CD14-positive monocyte (primary cell): Measurements from ENCODE around the gene KHNYN. TPM values are rescaled to one million over a fixed set of nuclear protein-coding genes. Genes with fewer than 3 reads are reported as not detected.

ENCODE experiments used
- DNase-seq, 3 donors: peaks; one replicate each; pipeline ENCODE4 v3.0.0-alpha.2; 2011 to 2022
- H2AFZ ChIP-seq: 2 replicates; pipeline ENCODE4 v1.6.0; 2012; ENCODE audit warnings: mild to moderate bottlenecking, low read depth, low read length, inconsistent platforms; ENCODE audit not compliant: insufficient read depth, poor library complexity, severe bottlenecking
- H3K27ac ChIP-seq, 2 donors: 1 replicate in 1 of 2; 2 replicates in 1 of 2; pipeline ENCODE4 v1.5.1; 2012 to 2013; ENCODE audit warnings: low read length in 2 of 2, control low read depth in 1 of 2, inconsistent platforms in 1 of 2, low read depth in 1 of 2, mild to moderate bottlenecking in 1 of 2
- H3K27me3 ChIP-seq, 2 donors: one replicate each; pipeline versions ENCODE4 v1.6.0 to v1.6.1; 2011 to 2013; ENCODE audit warnings: low read length in 2 of 2; ENCODE audit not compliant: control insufficient read depth in 2 of 2, insufficient read depth in 2 of 2
- H3K36me3 ChIP-seq, 2 donors: replicated peaks in 1 of 2; 1 replicate in 1 of 2; 2 replicates in 1 of 2; pipeline versions ENCODE4 v1.5.1 to v1.6.1; 2012 to 2013; ENCODE audit warnings: low read length in 2 of 2, control low read depth in 1 of 2, inconsistent platforms in 1 of 2, mild to moderate bottlenecking in 1 of 2; ENCODE audit not compliant: insufficient read depth in 2 of 2, control insufficient read depth in 1 of 2
- H3K4me1 ChIP-seq, 2 donors: 1 replicate in 1 of 2; 2 replicates in 1 of 2; pipeline versions ENCODE4 v1.5.1 to v1.6.1; 2012 to 2013; ENCODE audit warnings: low read length in 2 of 2, control low read depth in 1 of 2, inconsistent platforms in 1 of 2, mild to moderate bottlenecking in 1 of 2, moderate library complexity in 1 of 2; ENCODE audit not compliant: insufficient read depth in 2 of 2, control insufficient read depth in 1 of 2
- H3K4me2 ChIP-seq: replicated peaks from 2 replicates; pipeline ENCODE3; 2012; ENCODE audit warnings: low read length, moderate library complexity, mild to moderate bottlenecking; ENCODE audit not compliant: poor library complexity, severe bottlenecking; ENCODE audit errors: extremely low read depth
- H3K4me3 ChIP-seq, 3 experiments: fragments of 200-600 bp in 1 of 3; sonication (generic) in 1 of 3; replicated peaks in 1 of 3; 1 replicate in 2 of 3; 2 replicates in 1 of 3; pipeline ENCODE4 v1.5.1; 2011 to 2013; ENCODE audit warnings: low read length in 3 of 3, mild to moderate bottlenecking in 3 of 3, control low read depth in 2 of 3, low read depth in 2 of 3, inconsistent platforms in 1 of 3, moderate library complexity in 1 of 3
- H3K79me2 ChIP-seq: 2 replicates; pipeline ENCODE4 v1.6.0; 2012; ENCODE audit warnings: mild to moderate bottlenecking, control low read depth, inconsistent platforms, low read length, moderate library complexity; ENCODE audit not compliant: insufficient read depth
- H3K9ac ChIP-seq: 2 replicates; pipeline ENCODE4 v1.6.0; 2017; ENCODE audit warnings: low read length, mild to moderate bottlenecking; ENCODE audit not compliant: insufficient read depth, poor library complexity, severe bottlenecking
- H3K9me3 ChIP-seq, 2 donors: replicated peaks in 1 of 2; 1 replicate in 1 of 2; 2 replicates in 1 of 2; pipeline versions ENCODE4 v1.5.1 to v1.6.1; 2012 to 2013; ENCODE audit warnings: low read length in 2 of 2, control low read depth in 1 of 2; ENCODE audit not compliant: control insufficient read depth in 1 of 2, insufficient read depth in 1 of 2
- H4K20me1 ChIP-seq: 2 replicates; pipeline ENCODE4 v1.6.0; 2012; ENCODE audit warnings: mild to moderate bottlenecking, low read length, control low read depth, moderate library complexity; ENCODE audit not compliant: insufficient read depth
- H3K27ac Mint-ChIP-seq, 7 donors: one replicate each; pipeline ENCODE4 v1.8.0; 2020; ENCODE audit warnings: mild to moderate bottlenecking in 7 of 7, mixed read lengths in 7 of 7, moderate library complexity in 6 of 7, inconsistent platforms in 2 of 7
- H3K27me3 Mint-ChIP-seq, 3 donors: one replicate each; pipeline ENCODE4 v1.8.0; 2021 to 2022; ENCODE audit warnings: low read depth in 3 of 3, mild to moderate bottlenecking in 3 of 3, mixed read lengths in 3 of 3, moderate library complexity in 3 of 3, inconsistent platforms in 1 of 3
- H3K36me3 Mint-ChIP-seq, 2 donors: one replicate each; pipeline ENCODE4 v1.8.0; 2020; ENCODE audit warnings: mixed read lengths in 2 of 2, inconsistent platforms in 1 of 2, mild to moderate bottlenecking in 1 of 2
- H3K4me1 Mint-ChIP-seq: one replicate; pipeline ENCODE4 v1.8.0; 2020; ENCODE audit warnings: mild to moderate bottlenecking, mixed read lengths
- H3K4me3 Mint-ChIP-seq, 2 donors: one replicate each; pipeline ENCODE4 v1.8.0; 2020; ENCODE audit warnings: mild to moderate bottlenecking in 2 of 2, mixed read lengths in 2 of 2, moderate library complexity in 1 of 2
- H3K9me3 Mint-ChIP-seq, 7 donors: one replicate each; pipeline ENCODE4 v1.8.0; 2020 to 2022; ENCODE audit warnings: mixed read lengths in 7 of 7, mild to moderate bottlenecking in 6 of 7, moderate library complexity in 6 of 7, inconsistent platforms in 2 of 7
- CTCF ChIP-seq: fragments of 200-600 bp; IDR thresholded peaks from one replicate; pipeline ENCODE4 v1.8.0; 2022; ENCODE audit warnings: antibody characterized with exemption, mild to moderate bottlenecking
- WGBS: methylation state at CpG from one replicate; pipeline ENCODE4 v1.1.5; 2013; ENCODE audit warnings: missing lambda C conversion rate; ENCODE audit not compliant: insufficient coverage; 5-methylcytosine and 5-hydroxymethylcytosine counted together
- intact Hi-C, 2 donors: fragments of 100-400 bp; cut with micrococcal nuclease; formaldehyde crosslinking; loops; one replicate each; pipeline versions ENCODE4 v1.15.0 to v1.15.1; 2023
- polyA plus RNA-seq, 3 donors: library from polyadenylated mRNA; depleted of rRNA in 1 of 3; unstranded in 2 of 3; stranded (reverse) in 1 of 3; fragments of 300-500 nt in 2 of 3; fragments of >200 nt in 1 of 3; fragmentation: Illumina TruSeq in 2 of 3; gene quantifications; 1 replicate in 2 of 3; 2 replicates in 1 of 3; pipeline ENCODE4 v1.2.3, GENCODE V29; 2012 to 2021

Gene KHNYN
- polyA plus RNA-seq, 3 donors: 12.4 to 39.8 (median 16.0) TPM

- Mint-ChIP-seq H3K27me3 (peaks cover 0 to 1% (median 0%) of the 10 kb centered on the region in 3 donors), H3K27ac (peak overlapping the region in 4 of 7 donors; percentile 66 to 80 (median 74)), H3K36me3 (peaks cover 75 to 94% of the 10 kb centered on the region in 2 donors), H3K9me3 (no peaks in the 10 kb centered on the region), H3K4me3 (no peak overlapping the region), H3K4me1 (peaks cover 58% of the 10 kb centered on the region)
- peaks cover 72% of the 10 kb centered on the region for H4K20me1 ChIP-seq
- H2AFZ ChIP-seq: no peak overlapping the region
- no peak for TF ChIP-seq CTCF
- intact Hi-C loops: loop anchor here in 1 of 2 donors (2.0 to 10.0 kb wide), 2 partner anchors 99 to 191 kb away; partner anchors contain the start of gene TINF2
- peak overlapping the region; percentile 18 to 76 for H3K27ac ChIP-seq
- no peak overlapping the region for H3K4me3 ChIP-seq
- no peak overlapping the region for H3K9ac ChIP-seq
- no peak for DNase-seq
- H3K9me3 ChIP-seq: no peaks in the 10 kb centered on the region
- 65% methylated on average over 5 of the region's 6 CpGs for WGBS
- H3K27me3 ChIP-seq: no peaks in the 10 kb centered on the region
- peaks cover 51% of the 10 kb centered on the region for H3K79me2 ChIP-seq
- no peak overlapping the region for H3K4me2 ChIP-seq
- peaks cover 49 to 64% of the 10 kb centered on the region in 2 donors for H3K4me1 ChIP-seq
- peaks cover 68 to 87% of the 10 kb centered on the region in 2 donors for H3K36me3 ChIP-seq
These were observed 6.2 kb downstream of the KHNYN start for GRCh38 chr14:24435998-24436354.

GRCh38 chr14:24436355-24437019 lies 6.7 kb downstream of the KHNYN start:
- H3K4me2 ChIP-seq: peak overlapping the region; percentile 61
- no peak overlapping the region for H3K9ac ChIP-seq
- no peak overlapping the region for H2AFZ ChIP-seq
- Mint-ChIP-seq H3K9me3 (no peaks in the 10 kb centered on the region), H3K27me3 (peaks cover 0 to 1% (median 0%) of the 10 kb centered on the region in 3 donors), H3K36me3 (peaks cover 73 to 88% of the 10 kb centered on the region in 2 donors), H3K4me1 (peaks cover 58% of the 10 kb centered on the region), H3K27ac (peak overlapping the region in 5 of 7 donors; percentile 82 to 90 (median 86)), H3K4me3 (peak overlapping the region in 1 of 2 donors; percentile 62)
- peak overlapping the region; percentile 18 to 76 for H3K27ac ChIP-seq
- TF ChIP-seq CTCF: peak; percentile 89
- no peaks in the 10 kb centered on the region for H3K9me3 ChIP-seq
- no peaks in the 10 kb centered on the region for H3K27me3 ChIP-seq
- no CpG with 5 or more reads among the region's 5 CpGs for WGBS
- H3K79me2 ChIP-seq: peaks cover 51% of the 10 kb centered on the region
- peak; percentile 57 to 68 (median 67) for DNase-seq
- H3K36me3 ChIP-seq: peaks cover 66 to 87% of the 10 kb centered on the region in 2 donors
- peak overlapping the region in 1 of 3 experiments; percentile 30 for H3K4me3 ChIP-seq
- intact Hi-C loops: loop anchor here in 1 of 2 donors (10.0 kb wide), 1 partner anchor 192 kb away; the partner anchor contains the start of gene TINF2
- peaks cover 67% of the 10 kb centered on the region for H4K20me1 ChIP-seq
- peaks cover 47 to 64% of the 10 kb centered on the region in 2 donors for H3K4me1 ChIP-seq
